H7 (cell line): ENCODE measurements around the gene BSN. TPM values are rescaled to one million over a fixed set of nuclear protein-coding genes. Genes with fewer than 3 reads are reported as not detected.
A peak's percentile ranks its signal among the peaks of the same experiment; 100 is the strongest.
"Not testable (repeated sequence)": the region's sequence is repeated elsewhere in the genome, so short reads cannot be mapped to it uniquely, and the experiment has no call there.

Experiments
- DNase-seq: peaks from one replicate; pipeline ENCODE4 v3.0.0; 2012
- H3K27me3 ChIP-seq: 2 replicates; pipeline ENCODE4 v1.6.0; 2011; ENCODE audit warnings: mild to moderate bottlenecking, low read length; ENCODE audit not compliant: control insufficient read depth, insufficient read depth
- H3K36me3 ChIP-seq: replicated peaks from 2 replicates; pipeline ENCODE4 v1.5.1; 2011; ENCODE audit warnings: low read length; ENCODE audit not compliant: control insufficient read depth, insufficient read depth
- H3K4me3 ChIP-seq: 2 replicates; pipeline ENCODE4 v1.5.1; 2011; ENCODE audit warnings: low read depth, mild to moderate bottlenecking, control low read depth, low read length, moderate library complexity; ENCODE audit not compliant: insufficient read depth
- total RNA-seq: library from RNA; depleted of rRNA; stranded (reverse); fragments of >200 nt; shearing (Covaris generic); gene quantifications from 2 replicates; pipeline ENCODE4 v1.2.3, GENCODE V29; 2014

BSN gene
- total RNA-seq, 1 experiment from 2014 or later: 1.1 TPM

GRCh38 chr3:49685846-49686245 lies 131.6 kb downstream of the BSN start:
- H3K27me3 ChIP-seq, DNase-seq: not testable (repeated sequence)
- Histone ChIP-seq H3K4me3 (peak overlapping the region; percentile 52), H3K36me3 (peaks cover 24% of the 10 kb centered on the region)

DNA sequence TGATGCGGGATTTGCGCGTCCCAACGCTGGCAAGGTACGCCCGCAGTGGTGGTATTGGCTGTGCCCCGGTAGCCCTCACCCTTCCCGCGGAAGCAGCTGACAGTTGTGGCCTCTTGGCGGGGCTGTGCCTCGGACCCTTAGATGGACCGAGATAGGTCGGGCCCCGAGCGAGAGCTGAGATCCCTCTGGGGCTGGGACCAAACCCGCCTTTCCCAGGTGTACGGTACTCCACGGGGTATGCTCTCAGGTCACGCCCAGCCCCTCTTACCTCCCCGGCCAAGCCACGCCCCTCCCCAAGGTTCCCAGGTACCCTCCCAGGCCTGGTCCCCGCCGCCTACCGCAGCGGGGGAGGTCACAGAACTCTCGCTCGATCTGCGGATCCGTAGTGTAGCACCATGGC lies 132.1 kb downstream of the BSN start:
- Histone ChIP-seq H3K36me3 (peaks cover 19% of the 10 kb centered on the region), H3K4me3 (peak overlapping the region; percentile 52)
- DNase-seq: peak; percentile 89
- not testable (repeated sequence) for H3K27me3 ChIP-seq

GRCh38 chr3:49686769-49687423 lies 132.6 kb downstream of the BSN start:
- not testable (repeated sequence) for H3K27me3 ChIP-seq
- peak; percentile 89 for DNase-seq
- peaks cover 15% of the 10 kb centered on the region for H3K36me3 ChIP-seq
- peak overlapping the region; percentile 52 for H3K4me3 ChIP-seq

DNA sequence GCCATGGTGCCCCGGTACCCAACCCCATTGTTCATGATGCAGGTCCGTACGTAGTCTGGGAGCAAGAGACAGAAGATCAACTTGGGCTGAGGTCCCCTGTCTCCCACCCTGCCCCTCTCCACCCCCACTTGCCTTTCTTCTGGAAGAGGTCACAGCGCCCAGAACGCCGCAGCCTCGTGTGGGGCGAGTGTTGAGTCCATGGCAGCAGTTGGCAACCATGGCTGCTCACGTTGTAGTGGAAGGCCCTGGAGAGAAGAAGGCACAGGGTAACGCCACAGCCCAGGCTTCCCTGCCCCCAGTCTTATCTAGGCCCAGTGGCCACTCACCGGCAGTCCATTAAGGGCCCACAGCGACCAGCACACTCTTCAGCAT lies 133.1 kb downstream of the BSN start:
- Histone ChIP-seq H3K4me3 (peak overlapping the region; percentile 52; the same call in 1 of the 2 replicates), H3K36me3 (peaks cover 14% of the 10 kb centered on the region)
- not testable (repeated sequence) for DNase-seq, H3K27me3 ChIP-seq

DNA sequence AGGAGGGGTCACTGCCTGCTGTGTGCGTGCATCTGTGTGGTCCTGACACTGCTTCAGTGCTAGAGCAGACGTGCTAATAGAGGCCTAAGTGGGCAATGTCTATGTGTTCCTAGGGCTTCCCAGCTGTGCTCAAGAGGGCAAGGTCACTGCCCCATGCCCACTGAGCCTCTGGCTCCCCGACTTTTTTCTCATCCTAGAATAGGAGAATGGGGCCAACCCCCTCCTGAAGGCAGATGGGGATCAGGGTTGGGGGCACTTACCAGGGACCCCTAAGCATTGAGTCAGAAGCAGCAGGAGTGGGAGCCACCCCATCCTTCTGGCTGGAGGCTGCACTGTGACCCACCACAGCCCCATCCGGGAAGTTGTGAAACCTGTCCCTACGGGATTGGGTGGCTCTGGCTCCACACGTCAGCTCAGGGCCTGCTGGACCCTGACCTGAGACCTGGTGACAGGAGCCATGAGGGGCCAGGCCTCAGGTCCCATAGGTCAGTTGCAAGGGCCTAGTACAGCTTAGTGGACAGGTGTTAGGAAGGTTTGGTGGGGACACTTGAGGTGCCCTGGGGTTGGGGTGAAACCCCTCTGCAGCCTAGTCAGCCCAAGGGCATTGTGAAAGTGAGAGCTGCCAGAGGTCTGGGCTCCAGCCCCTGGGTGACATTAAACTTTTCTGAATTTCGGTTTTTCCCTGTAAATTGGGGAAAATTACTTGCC lies 134.2 kb downstream of the BSN start:
- DNase-seq, H3K27me3 ChIP-seq, H3K36me3 ChIP-seq: not testable (repeated sequence)
- peak overlapping the region; percentile 88; the same call in 1 of the 2 replicates for H3K4me3 ChIP-seq

GRCh38 chr3:49689046-49689907 lies 135.0 kb downstream of the BSN start, which contains the start of the genes MST1 and RNF123:
MST1 (minus strand) TSS chr3:49689474; CDS start chr3:49688691, 783 bp downstream.
RNF123 (plus strand) TSS chr3:49689557; CDS start chr3:49691166, 1,609 bp downstream.
- peak; percentile 98 for DNase-seq
- Histone ChIP-seq H3K4me3 (peak within 1 kb of the TSS; percentile 88), H3K27me3 (no peaks in the 10 kb centered on the region; the same call in 1 of the 2 replicates), H3K36me3 (no peaks in the 10 kb centered on the region; the same call in 1 of the 2 replicates)

DNA sequence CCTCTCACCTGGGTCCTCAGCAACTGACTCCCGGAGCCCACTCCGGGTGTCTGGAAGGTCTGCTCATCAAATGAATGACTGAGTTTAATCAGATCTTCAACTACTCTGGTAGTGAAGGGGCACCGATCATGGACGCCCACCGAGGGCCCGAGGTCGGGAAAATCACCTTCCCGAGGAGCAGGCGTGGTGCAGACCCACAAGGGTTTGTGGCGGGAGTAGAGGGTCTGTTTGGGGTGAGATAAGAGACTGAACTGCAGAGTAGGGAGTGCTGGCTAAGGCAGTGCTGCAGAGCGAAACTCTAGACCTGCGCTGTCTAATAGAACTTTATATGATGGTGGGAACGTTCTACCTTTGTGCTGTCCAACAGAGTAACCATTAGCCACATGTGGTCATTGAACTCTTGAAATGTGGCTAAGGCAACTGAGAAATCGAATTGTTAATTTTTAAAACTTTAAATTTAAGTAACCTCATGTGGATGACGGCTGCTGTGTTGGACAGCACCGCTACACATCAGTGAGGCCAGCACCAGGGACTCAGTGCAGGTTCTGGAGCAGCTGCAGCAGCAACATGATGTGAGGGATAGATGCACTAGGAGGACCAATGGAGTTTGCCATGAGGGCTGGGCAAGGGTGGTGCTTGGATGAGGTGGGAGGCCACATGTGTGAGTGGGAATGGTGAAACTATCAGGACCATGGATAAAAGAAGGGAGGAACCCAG lies 135.8 kb downstream of the BSN start:
- H3K4me3 ChIP-seq: peak overlapping the region; percentile 88
- not testable (repeated sequence) for H3K36me3 ChIP-seq, H3K27me3 ChIP-seq, DNase-seq

DNA sequence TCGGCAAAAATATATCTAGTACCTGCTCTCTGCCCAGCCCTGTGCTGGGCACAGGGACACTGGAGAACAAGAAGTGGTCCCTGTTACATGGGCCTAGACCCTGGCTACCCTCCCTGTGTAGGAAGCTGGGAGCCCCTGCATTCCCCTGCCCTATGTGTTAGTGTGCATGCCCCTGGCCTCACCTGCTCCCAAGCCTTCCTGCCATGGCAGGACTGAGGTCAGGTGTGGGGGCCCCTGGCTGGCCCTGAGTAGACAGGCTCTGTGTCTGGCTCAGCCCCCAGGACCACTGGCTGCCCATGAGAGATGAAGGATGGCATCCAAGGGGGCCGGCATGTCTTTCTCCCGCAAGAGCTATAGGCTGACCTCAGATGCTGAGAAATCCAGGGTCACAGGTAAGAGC lies 136.6 kb downstream of the BSN start:
- not testable (repeated sequence) for H3K27me3 ChIP-seq, H3K4me3 ChIP-seq, DNase-seq, H3K36me3 ChIP-seq

DNA sequence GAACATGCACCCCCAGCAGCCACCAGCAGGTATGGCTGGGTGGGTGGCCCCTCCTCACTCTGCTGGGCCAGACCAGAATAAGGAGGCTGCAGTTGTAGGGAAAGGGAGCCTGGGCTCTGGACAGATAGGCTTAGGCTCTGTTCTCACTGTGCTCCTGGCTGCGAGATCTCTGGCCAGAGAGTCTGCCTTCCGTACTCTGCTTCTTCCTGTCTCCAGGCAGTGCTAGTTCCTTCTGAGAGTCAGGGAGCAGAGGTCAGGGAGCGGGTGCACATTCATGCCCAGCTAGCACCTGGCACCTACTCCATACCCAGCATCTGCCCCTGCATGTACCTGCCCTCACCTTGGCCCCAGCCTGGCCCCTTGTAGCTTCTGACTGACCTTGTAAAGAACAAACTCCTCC lies 137.2 kb downstream of the BSN start:
- DNase-seq, H3K27me3 ChIP-seq, H3K36me3 ChIP-seq, H3K4me3 ChIP-seq: not testable (repeated sequence)

DNA sequence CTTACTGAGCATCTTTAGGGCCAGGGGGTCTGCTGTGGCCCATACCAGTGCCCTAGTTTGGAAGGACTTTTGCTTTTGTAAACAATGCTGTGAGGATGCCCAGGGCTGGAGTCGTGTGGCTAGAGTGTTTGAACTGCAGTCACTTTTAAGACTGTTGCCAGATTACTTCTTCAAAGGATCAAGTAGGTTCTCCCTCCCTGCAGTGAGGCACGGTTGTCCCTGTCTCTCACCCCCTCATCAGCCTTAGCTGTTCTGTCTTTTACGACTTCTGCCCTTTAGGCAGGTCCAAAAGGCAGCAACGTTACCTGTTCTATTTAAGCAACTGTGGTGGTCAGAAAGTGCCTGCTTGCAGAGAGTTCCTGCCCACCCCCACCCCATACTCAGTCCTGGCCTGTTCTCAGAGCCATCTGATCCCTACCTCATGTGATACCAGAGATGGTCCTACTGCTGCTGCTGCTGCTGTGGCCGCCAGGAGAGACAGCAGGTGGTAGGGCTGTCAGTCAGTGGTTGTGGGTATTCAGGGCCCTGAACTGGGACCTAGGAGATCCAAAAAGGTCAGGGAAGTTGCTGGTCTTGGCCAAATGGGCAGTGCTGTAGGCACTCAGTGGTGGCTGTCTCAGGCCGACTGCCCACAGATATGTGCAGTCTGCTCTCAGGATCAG lies 140.3 kb downstream of the BSN start:
- not testable (repeated sequence) for H3K36me3 ChIP-seq, DNase-seq, H3K27me3 ChIP-seq, H3K4me3 ChIP-seq

- not testable (repeated sequence) for H3K27me3 ChIP-seq, H3K4me3 ChIP-seq, H3K36me3 ChIP-seq, DNase-seq
Observed at GRCh38 chr3:49695350-49696015, 141.2 kb downstream of the BSN start.

DNA sequence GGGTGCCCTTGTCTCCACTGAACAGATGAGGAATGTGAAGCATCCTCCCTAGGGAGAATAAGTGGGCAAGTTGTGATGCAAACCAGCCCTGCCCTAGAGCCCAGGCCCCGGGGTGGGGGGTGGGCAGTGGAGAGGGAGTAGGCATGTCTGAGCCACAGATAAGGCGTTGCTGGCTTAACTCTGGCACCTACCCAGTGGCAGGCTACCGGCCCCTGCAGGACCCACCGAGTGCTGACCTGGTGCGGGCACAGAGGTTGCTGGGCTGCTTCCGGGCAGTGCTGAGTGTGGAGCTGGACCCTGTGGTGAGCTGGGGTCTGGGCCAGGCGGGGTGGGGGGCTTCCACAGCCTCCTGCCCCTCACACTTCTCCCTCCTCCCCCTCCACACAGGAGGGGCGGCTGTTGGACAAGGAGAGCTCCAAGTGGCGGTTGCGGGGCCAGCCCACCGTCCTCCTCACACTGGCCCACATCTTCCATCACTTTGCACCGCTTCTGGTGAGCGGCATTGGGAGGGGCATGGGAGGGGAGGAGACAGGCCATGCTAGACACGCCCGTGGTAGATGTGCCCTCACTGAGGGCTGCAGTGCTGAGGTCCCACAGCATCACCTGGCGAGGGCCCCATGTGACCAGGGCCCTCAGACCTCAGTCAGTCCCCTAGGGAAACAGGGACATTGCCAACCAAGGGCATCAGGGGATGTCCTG lies 145.2 kb downstream of the BSN start:
- no peak for DNase-seq
- Histone ChIP-seq H3K4me3 (no peak overlapping the region), H3K27me3 (no peaks in the 10 kb centered on the region), H3K36me3 (peaks cover 7% of the 10 kb centered on the region)

GRCh38 chr3:49700014-49700413 lies 145.7 kb downstream of the BSN start:
- no peak for DNase-seq
- Histone ChIP-seq H3K4me3 (no peak overlapping the region), H3K36me3 (peaks cover 7% of the 10 kb centered on the region), H3K27me3 (no peaks in the 10 kb centered on the region)
